Activated T-cell treated with anti-CD3 and anti-CD28 coated beads, Interleukin-2, amount 50 U/mL, for 1 hour (primary cell): ENCODE measurements around the gene COX7A1.
"Not testable (repeated sequence)": the region's sequence is repeated elsewhere in the genome, so short reads cannot be mapped to it uniquely, and the experiment has no call there.

Experiments
- DNase-seq: peaks from one replicate; pipeline ENCODE4 v3.0.0-alpha.2; 2020

Gene COX7A1

DNA sequence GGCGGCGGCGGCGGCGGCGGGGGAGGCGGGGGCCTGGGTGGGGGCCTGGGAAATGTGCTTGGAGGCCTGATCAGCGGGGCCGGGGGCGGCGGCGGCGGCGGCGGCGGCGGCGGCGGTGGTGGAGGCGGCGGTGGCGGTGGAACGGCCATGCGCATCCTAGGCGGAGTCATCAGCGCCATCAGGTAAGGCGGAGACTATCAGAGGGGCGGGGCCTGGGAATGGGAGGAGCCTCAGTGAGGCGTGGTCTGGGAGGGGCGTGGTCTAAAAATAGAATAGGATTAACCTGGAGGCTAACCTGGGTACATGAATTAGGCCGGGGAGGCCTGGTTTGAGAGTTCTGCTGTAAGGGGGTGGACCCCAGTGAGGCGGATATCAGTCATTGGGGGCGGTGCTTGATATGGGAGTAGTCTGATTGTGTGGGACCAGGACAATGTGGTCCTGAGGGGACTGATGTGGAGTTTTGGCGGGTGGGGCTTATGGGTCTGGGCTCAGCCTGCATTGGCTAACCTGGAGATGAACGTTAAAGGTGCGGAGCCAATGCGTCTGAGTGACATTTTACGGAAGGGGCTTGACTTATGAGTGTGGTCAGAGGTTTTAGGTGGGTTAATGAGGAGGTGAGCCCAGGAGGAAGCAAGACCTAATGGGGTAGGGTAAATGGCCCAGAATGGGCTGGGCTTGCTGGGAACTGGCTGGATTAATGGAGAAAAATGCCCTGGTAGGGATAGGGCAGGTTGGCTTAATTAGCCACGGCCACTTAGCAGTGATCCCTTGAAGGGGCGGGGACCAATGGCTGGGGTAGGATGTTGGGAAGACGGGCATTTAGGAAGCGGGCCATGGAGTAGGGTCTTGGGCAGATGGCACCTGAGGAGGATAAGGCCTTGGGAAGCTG is 11.0 kb downstream of the COX7A1 start:
- DNase-seq = peak; percentile 96

DNA sequence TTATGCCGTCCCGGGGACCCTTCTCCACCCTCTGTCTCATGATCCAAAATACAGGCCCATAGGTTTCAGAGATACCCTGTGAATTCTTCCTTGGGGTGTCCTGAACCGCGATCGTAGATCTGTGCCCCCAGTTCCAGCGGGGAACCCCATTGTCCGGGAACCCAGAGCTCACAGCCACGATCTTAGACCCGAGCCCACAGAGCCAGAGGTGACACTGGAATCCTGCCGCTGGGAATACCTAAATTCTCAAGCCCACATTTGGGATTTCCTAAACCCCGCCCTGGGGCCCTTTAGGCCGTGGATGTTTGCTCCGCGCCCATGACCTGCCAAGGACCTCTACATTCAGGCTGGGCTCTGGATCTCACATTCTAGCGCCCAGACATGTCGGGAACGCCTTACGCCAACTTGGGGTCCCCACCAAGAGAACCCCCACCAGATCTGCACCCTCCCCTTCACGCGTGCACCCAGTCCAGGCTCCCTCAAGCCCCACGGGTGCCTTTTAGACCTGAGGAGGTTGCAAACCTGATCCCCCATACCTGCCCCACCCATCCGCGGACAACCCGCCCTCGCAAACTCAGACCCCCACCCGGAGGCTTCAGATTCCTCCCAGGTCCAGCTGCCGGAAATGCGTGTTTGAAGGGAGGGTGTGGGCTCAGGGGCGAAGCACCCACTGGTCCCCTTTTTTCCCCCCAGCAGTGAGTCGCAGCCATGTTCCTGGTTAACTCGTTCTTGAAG is 11.8 kb downstream of the COX7A1 start:
- peak; percentile 60 for DNase-seq

DNA sequence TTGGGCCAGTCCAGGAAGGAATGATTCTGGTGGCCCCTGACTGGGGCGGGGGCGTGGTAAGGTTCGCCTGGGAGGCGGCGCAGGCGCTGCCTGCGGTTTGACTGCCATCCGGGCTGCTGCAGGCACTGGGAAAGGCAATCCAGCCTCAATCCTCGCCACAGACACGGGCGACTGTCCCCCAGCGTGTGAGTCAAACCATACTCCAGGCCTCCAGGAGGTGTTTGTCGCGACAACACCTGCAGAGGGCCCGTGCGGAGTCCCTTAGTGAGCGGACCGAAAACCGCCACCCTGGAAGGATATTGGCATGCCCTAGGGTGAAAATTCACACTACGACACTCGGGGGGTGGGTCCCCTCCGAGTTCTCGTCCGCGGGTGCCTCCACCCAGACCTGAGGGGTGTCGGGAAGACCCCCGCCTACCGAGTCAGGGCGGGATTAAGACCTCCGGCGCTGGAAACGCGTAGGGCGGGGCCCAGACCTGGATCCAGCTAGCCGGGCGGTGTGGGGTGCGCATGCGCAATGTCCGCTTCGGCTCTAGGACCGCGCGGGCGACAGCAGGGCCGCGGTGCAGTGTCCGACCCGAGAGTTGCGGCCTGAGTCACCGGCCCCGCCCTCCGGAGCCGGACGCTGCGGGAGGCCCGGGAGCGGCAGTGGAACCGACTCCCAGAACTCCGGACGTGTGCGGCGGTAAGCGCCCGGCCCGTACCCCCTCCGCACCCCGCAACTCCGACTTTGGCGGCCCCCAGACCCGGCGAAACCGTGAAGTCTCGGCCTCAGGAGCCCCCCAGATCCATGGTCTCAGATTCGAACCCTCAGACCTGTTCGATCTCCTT is 12.6 kb downstream of the COX7A1 start, which contains the start of gene CAPNS1:
TSS of gene CAPNS1 (plus strand) at position 594 of the 831 bp plus-strand sequence. CDS start 946 bp downstream, outside the sequence.
- peak; percentile 93 for DNase-seq

DNA sequence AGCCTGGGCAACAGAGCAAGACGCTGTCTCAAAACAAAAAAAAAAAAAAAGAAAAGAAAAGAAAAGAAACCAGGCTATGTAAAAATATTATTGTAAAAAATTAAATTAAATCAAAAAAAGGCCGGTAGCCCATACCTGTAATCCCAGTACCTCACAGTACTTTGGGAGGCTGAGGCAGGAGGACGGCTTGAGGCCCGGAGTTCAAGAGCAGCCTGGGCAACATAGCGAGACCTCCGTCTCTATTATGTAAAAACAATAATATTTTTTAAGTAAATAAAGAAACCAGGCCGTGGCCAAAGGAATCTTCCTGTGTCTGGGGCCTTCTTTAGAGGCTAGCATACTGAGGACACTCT is 13.2 kb downstream of the COX7A1 start:
- no peak for DNase-seq

DNA sequence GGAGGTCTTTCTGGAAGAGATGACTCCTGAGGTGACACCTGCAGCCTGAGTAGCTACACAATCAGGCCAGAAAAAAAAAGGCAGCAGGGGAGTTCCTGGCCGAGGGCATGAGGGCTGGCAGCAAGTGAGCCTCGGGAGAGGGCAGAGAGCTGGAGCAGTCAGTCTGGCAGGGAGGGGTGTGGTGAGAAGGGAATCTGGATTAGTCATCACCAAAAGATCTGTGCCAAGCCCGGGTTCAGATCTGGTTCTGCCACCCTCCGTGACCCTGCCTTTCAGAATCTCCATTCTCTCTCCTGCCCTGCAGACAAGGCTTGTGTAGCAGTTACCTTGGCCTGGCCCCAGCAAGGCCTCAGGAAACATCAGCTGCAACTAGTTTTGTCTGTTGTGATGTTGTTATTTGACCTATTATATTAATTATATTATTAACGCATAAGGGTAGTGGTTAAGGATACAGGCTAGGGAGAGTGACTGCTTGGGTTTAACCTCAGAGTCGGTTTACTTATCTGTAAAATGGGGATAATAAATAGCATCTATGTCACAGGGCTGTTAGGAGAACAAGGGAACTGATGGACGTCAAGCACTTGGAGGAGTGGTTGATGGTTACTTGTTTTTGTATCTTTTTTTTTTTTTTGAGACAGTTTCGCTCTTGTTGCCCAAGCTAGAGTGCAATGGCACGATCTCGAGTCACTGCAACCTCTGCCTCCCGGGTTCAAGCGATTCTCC is 15.1 kb downstream of the COX7A1 start:
- DNase-seq = no peak

DNA sequence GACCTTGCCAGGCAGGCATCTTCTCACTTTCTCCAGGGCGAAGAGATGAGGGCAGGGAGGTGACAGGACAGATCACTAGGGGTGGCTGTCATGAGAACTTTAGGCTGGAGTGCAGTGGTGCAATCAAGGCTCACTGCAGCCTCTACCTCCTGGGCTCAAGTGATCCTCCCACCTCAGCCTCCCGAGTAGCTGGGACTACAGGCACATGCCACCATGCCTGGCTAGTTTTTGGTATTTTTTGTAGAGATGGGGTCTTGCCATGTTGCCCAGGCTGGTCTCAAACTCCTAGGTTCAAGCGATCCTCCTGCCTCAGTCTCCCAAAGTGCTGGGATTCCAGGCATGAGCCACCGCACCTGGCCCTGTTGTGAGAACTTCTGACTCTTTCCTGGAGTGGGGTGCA is 17.4 kb downstream of the COX7A1 start:
- DNase-seq = not testable (repeated sequence)

DNA sequence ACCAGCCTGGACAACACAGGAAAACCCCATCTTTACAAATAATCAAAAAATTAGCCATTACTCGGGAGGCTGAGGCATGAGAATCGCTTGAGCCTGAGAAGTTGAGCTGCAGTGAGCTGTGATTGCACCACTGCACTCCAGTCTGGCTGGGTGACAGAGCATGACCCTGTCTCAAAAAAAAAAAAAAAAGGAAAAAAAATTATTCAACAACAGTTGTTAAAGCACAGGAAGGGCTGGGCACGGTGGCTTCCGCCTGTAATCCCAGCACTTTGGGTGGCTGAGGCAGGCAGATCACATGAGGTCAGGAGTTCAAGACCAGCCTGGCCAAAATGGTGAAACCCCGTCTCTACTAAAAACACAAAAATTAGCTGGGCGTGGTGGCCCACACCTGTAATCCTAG is 21.0 kb downstream of the COX7A1 start:
- DNase-seq = not testable (repeated sequence)

DNA sequence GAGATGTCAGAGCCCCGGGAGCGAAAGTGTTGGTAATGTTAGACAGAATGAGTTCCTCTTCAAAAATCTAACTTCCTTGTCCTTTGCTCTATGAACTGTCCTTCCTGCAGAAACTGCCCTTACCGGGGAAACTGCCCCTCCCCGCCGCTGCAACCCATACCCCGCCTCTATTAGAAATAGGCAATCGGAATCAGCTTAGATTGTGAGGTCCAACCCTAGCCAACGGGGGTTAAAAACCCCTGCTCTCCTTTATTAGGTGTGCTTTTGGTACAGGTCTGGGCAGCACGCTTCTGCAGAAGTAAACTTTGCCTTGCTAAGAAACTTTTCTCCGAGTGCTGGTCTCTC is 23.9 kb downstream of the COX7A1 start:
- no peak for DNase-seq

DNA sequence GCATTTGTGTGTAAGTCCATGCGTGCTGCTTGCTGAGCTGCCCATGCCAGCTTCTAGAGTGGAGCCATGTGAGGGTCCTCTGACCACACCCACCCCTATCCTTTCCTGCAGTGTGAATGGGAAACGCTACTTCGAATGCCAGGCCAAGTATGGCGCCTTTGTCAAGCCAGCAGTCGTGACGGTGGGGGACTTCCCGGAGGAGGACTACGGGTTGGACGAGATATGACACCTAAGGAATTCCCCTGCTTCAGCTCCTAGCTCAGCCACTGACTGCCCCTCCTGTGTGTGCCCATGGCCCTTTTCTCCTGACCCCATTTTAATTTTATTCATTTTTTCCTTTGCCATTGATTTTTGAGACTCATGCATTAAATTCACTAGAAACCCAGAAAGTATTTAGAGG is 26.7 kb downstream of the COX7A1 start:
- DNase-seq = no peak

DNA sequence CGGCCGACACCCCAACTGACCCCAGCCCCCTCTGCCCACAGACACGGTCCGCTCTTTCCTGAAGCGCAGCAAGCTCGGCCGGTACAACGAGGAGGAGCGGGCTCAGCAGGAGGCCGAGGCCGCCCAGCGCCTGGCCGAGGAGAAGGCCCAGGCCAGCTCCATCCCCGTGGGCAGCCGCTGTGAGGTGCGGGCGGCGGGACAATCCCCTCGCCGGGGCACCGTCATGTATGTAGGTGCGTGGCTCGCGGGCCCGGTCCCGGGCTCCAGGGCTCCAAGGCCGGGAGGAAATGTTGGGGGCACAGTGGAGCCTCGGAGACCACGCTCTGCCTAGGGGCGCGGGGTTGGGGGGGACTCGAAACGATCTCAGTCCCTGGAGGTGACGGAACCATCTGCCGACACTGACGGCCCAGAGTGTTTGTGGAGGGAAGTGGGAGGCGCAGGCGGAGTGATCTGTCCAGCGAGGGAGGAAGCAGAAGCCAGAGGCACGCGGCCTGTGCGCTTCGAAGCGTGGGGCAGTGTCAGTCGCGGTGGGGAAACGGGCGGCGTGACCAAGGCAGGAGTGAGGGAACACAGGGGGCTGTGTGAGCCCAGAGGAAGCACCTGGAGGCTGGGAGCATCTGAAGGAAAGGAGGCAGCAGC is 30.6 kb downstream of the COX7A1 start:
- DNase-seq = no peak

DNA sequence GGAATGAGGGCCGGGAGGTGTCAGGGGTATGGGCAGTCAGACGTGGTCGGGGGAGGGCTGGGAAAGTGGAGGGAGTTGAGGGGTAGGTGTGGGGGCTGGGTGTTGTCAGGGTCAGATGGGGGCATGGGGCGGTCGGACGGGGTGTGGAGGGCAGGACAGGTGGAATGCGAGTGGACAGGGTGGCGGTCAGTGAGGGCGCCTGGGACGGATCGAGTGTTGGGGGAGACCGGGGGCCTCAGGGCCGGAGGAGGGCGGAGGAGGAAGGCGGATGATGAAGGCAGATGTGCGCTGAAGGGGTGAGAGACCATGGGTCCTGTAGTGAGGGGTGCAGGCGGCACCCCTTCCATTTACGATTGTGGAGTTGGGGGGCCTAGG is 31.3 kb downstream of the COX7A1 start:
- DNase-seq = no peak

DNA sequence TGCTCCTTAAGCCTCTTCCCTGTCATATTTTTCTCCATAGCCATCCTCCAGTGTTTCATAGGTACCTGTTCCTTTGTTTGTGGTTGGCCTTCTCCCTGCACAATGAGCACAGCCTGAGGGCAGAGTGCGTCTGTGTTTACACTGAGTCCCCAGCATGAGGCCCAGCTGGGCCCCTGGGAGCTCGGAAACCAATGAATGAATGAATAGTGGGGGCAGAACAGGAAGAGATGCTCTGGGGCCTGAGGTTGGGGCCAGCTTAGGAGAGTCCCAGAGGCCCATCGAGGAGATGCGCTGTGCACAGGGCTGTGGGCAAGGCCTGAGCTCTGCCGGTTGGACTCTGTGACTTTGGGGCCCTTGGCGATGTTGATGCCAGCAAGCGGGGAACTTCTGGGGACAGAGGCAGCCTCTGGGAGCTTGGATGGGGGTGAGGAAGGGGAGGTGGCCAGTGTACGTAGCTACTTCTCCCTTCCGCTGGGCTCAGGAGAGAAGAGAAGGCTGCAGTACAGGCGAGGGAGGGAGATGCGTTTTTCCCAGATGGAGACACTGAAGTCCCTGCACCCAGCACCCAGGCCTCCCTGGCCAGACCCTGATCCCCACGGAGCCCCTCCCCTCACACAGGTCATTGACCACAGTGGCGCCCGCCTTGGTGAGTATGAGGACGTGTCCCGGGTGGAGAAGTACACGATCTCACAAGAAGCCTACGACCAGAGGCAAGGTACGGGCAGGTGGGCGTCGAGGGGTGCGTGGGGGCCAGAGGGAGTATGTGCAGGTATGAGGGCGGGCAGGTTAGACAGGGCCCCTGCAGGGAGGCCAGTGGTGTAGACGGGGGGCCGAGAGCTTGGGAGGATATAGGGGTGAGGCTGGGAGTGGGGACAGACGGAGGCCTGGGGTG is 31.9 kb downstream of the COX7A1 start:
- DNase-seq = no peak

DNA sequence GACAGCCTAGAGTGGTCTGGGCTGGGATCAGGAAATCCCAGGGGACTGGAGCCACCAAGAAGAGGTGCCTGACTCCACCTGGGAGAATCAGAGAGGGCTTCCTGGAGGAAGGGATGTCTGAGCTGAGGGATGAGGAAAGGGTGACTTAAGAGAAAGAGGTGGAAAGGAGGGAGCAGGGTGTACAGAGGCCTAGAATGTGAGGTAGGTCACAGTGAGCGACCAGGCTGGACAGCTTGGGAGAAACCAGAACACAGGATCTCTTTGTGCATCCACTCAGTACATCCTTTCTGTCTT is 36.0 kb downstream of the COX7A1 start:
- DNase-seq = no peak

DNA sequence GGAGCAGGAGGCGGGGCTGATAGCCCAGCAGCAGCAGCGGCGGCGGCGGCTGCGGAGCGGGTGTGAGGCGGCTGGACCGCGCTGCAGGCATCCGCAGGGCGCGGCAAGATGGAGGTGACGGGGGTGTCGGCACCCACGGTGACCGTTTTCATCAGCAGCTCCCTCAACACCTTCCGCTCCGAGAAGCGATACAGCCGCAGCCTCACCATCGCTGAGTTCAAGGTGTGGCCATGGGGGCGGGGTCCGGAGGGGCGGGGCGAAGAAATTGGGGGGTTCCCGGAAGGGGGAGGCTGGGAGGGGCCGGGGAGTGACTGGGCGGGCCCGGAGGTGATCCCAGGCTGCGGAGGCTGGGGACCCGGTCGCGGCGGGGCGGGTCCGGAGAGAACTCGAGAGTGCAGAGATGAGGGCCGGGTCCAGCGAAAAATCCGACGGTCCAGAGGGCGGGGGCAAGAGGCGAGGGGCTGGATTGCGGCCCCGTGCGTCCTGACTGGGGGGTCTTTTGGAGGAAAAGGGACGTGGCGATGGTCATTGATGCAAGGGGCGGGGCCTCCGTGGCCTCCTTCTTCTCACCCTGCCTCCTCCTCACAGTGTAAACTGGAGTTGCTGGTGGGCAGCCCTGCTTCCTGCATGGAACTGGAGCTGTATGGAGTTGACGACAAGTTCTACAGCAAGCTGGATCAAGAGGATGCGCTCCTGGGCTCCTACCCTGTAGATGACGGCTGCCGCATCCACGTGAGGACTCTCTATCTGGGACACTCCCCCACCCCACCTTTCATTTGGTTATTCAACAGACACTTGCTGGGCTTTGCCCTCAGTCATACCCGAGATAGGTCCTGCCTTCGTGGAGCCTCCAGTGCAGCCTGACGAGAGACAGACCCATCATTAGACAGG is 36.5 kb downstream of the COX7A1 start, which contains the start of gene TBCB:
TSS of gene TBCB (plus strand) at position 16 of the 891 bp plus-strand sequence. CDS start at position 109, 93 bp downstream.
- DNase-seq = peak; percentile 92

DNA sequence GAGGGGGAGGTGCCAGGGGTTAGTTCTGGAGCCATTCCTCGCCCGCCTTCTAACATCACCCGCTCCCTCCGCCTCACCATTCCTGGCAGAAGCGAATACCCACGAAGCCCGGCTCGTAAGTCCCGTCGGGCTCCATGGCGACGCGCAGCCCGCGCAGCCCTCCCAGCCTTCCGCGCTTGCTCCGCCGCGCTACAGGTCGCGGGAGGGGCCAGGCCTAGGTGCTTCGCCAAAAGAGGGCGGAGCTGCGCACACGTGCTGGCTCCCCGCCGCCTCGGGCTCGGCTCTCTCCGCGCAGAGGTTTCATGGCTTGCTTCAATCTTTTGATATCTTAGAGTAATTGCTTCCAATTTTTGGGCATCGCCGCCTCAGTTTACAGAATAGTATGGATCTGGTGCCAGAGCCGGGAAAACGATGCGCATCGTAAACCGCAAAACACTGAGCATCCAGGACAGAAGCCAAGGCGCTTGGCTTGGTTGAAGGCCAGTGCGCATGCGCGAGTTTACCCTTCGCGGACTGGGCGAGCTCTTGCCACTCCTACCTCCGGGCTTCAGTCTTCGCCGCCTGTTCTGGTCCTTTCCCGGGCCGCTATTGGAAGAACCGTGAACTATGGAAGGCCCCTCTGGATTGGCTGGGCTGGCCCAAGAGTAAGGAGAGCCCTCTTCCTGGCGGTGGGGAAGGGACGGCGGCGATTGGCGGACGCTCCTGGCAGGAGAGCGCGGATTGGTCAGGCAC is 37.4 kb downstream of the COX7A1 start, which contains the start of gene POLR2I:
TSS of gene POLR2I (minus strand) at position 155 of the 732 bp plus-strand sequence. CDS start at position 136, 19 bp downstream.
- peak; percentile 97 for DNase-seq

DNA sequence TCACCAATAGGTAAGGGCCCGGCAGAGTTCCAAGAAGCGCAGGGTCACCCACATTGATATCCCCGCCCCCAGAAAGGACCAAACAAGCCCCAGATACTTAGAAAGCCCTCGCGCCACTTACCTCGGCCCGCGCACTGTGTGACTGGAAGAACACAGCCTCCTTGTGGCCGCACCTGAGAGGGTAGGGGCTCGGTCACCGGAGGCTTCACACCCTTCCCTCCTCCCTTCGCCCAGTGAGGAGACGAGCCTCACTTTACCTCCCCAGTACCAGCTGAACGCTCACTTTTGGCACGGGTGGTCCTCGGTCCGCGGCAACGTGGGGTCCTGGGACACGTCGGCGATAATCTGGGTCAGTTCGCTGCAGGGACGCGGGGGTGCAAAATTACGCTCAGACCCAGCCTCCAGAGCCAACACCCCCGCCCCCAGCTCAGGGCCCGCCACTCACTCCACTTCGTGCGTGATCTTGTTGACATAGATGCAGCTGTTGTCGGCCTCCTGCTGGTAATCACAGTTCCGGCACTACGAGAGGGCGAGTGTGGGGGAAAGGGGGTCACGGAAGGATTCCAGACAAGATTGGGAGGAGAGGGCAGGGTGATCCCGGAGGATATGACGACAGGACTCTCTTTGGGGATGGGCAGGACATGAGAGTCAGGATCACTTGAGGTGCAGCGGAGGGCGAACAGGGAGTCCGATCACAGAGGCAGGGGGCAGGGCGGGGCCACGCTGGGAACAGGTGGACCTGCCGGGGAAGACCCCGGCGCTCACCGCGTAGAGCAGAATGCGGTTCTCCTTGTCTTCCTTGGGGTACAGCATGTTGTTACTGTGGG is 38.1 kb downstream of the COX7A1 start:
- no peak for DNase-seq

DNA sequence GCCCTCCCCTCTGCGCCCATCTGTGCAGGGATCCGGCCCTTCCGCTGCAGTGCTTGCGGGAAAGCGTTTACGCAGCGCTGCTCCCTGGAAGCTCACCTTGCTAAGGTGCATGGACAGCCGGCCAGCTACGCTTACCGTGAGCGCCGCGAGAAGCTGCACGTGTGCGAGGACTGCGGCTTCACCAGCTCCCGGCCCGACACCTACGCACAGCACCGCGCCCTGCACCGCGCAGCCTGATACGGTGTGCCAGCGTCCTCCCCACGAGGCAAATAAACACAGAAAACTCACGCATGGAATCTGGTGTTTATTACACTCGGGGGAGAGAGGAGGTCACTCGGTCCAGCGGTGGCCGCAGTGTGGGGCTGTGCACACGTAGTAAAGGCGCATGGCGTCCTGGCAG is 38.8 kb downstream of the COX7A1 start:
- DNase-seq = no peak

DNA sequence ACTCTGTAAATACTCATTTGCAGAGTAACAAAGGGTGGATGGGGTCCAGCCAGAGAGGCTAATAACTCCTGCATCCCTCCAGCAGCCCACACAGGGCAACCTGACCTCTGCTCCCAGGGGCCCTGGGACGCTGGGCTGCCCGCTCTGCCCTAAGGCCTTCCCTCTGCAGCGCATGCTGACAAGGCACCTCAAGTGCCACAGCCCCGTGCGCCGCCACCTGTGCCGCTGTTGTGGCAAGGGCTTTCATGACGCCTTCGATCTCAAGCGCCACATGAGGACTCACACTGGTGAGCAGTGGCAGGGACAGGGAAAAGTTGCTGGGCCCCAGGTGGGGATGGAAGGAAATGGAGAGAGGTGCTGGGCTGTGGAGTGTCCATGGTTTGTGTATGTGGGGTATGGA is 39.6 kb downstream of the COX7A1 start:
- no peak for DNase-seq
